GM21528 (cell line): ENCODE data around the gene LRRC1.

ENCODE experiments used
- ATAC-seq: cut with Tn5 transposase; IDR thresholded peaks from one replicate; pipeline ENCODE4 v1.9.1; 2021; ENCODE audit warnings: mild to moderate bottlenecking, moderate library complexity; ENCODE audit not compliant: unreplicated experiment, low FRiP score

Gene LRRC1

GRCh38 chr6:53813801-53814200 lies 19.0 kb downstream of the LRRC1 start:
- no peak for ATAC-seq

- no peak for ATAC-seq
Observed at GRCh38 chr6:53814353-53814752, 19.5 kb downstream of the LRRC1 start.

- ATAC-seq: no peak
Observed at GRCh38 chr6:53815381-53816119, 20.7 kb downstream of the LRRC1 start.

GRCh38 chr6:53818858-53819609 lies 24.2 kb downstream of the LRRC1 start:
- no peak for ATAC-seq

- ATAC-seq: no peak
Observed at GRCh38 chr6:53822401-53823125, 27.8 kb downstream of the LRRC1 start.

- ATAC-seq: no peak
Observed at GRCh38 chr6:53824714-53825113, 29.9 kb downstream of the LRRC1 start.

- no peak for ATAC-seq
Observed at GRCh38 chr6:53825532-53826321, 30.9 kb downstream of the LRRC1 start.

GRCh38 chr6:53827531-53827930 lies 32.7 kb downstream of the LRRC1 start:
- no peak for ATAC-seq

- no peak for ATAC-seq
Observed at GRCh38 chr6:53828215-53828614, 33.4 kb downstream of the LRRC1 start.

- no peak for ATAC-seq
Observed at GRCh38 chr6:53828966-53829697, 34.3 kb downstream of the LRRC1 start.

GRCh38 chr6:53829698-53830221 lies 35.0 kb downstream of the LRRC1 start:
- ATAC-seq: no peak

GRCh38 chr6:53830366-53830765 lies 35.6 kb downstream of the LRRC1 start:
- ATAC-seq: no peak

GRCh38 chr6:53831081-53831869 lies 36.5 kb downstream of the LRRC1 start:
- no peak for ATAC-seq

GRCh38 chr6:53831936-53832660 lies 37.3 kb downstream of the LRRC1 start:
- no peak for ATAC-seq

- ATAC-seq: no peak
Observed at GRCh38 chr6:53833155-53833554, 38.4 kb downstream of the LRRC1 start.

- no peak for ATAC-seq
Observed at GRCh38 chr6:53834132-53834531, 39.3 kb downstream of the LRRC1 start.

GRCh38 chr6:53837865-53838769 lies 43.3 kb downstream of the LRRC1 start:
- ATAC-seq: no peak
